22Rv1 (cell line): ENCODE measurements around the gene BGLAP.

Experiments used
- CTCF ChIP-seq: fragments of 450-650 bp; IDR thresholded peaks from 2 replicates; pipeline ENCODE4 v1.5.1; 2017; ENCODE audit warnings: mild to moderate bottlenecking
- ZFX ChIP-seq: fragments of 450-650 bp; IDR thresholded peaks from 2 replicates; pipeline ENCODE4 v1.6.1; 2017; ENCODE audit warnings: antibody characterized with exemption, borderline replicate concordance

DNA sequence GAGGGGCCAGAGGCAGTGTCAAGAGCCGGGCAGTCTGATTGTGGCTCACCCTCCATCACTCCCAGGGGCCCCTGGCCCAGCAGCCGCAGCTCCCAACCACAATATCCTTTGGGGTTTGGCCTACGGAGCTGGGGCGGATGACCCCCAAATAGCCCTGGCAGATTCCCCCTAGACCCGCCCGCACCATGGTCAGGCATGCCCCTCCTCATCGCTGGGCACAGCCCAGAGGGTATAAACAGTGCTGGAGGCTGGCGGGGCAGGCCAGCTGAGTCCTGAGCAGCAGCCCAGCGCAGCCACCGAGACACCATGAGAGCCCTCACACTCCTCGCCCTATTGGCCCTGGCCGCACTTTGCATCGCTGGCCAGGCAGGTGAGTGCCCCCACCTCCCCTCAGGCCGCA lies at the start of gene BGLAP:
- TF ChIP-seq CTCF (no peak), ZFX (no peak)
